Stomach (tissue), 9 donors: ENCODE results near the gene IGFALS. TPM values are rescaled to one million over a fixed set of nuclear protein-coding genes. Genes with fewer than 3 reads are reported as not detected.

Source experiments
- DNase-seq, 2 donors: peaks; one replicate each; pipeline versions ENCODE4 v3.0.0 to v3.0.0-alpha.2; 2013 to 2019
- H3K27ac ChIP-seq, 5 donors: fragments of 200-600 bp in 4 of 5; sonication (generic) in 4 of 5; one replicate each; pipeline ENCODE4 v1.5.1; 2013 to 2019; ENCODE audit warnings: mild to moderate bottlenecking in 1 of 5, moderate library complexity in 1 of 5
- H3K27me3 ChIP-seq, 3 donors: fragments of 200-600 bp; sonication (generic); one replicate each; pipeline ENCODE4 v1.5.1; 2017 to 2019; ENCODE audit warnings: mixed run types in 1 of 3
- H3K36me3 ChIP-seq, 4 donors: fragments of 200-600 bp; sonication (generic); 1 replicate in 3 of 4; 2 replicates in 1 of 4; pipeline ENCODE4 v1.5.1; 2016 to 2019
- H3K4me1 ChIP-seq, 4 donors: fragments of 200-600 bp; sonication (generic); one replicate each; pipeline ENCODE4 v1.5.1; 2016 to 2019
- H3K4me3 ChIP-seq, 4 donors: fragments of 200-600 bp; sonication (generic) in 3 of 4; one replicate each; pipeline ENCODE4 v1.5.1; 2016 to 2019; ENCODE audit warnings: mild to moderate bottlenecking in 1 of 4
- H3K9me3 ChIP-seq, 4 donors: fragments of 200-600 bp; sonication (generic); one replicate each; pipeline ENCODE4 v1.5.1; 2016 to 2019
- CTCF ChIP-seq, 7 experiments: fragments of 450-650 bp in 4 of 7; fragments of 200-600 bp in 3 of 7; sonication (generic) in 3 of 7; IDR thresholded peaks; one replicate each; pipeline ENCODE4 v1.5.1; 2016 to 2019; ENCODE audit warnings: antibody characterized with exemption in 7 of 7, control low read depth in 2 of 7, mild to moderate bottlenecking in 1 of 7
- EP300 ChIP-seq: sonication (generic); formaldehyde crosslinking; IDR thresholded peaks from one replicate; pipeline ENCODE4 v1.6.1; 2017; ENCODE audit warnings: antibody characterized with exemption
- POLR2A ChIP-seq, 4 donors: fragments of 450-650 bp; IDR thresholded peaks; one replicate each; pipeline ENCODE4 v1.6.1; 2016; ENCODE audit warnings: antibody characterized with exemption in 4 of 4, control low read depth in 2 of 4, mild to moderate bottlenecking in 1 of 4, moderate library complexity in 1 of 4
- POLR2AphosphoS5 ChIP-seq, 3 donors: sonication (generic); formaldehyde crosslinking; IDR thresholded peaks; one replicate each; pipeline ENCODE4 v1.6.1; 2016; ENCODE audit warnings: antibody characterized with exemption in 3 of 3
- WGBS, 5 donors: extraction: QIAGEN DNeasy Blood & Tissue Kit in 3 of 5; methylation state at CpG; one replicate each; pipeline versions ENCODE4 v1.1.5 to v1.1.7; 2013 to 2018; 5-methylcytosine and 5-hydroxymethylcytosine counted together
- intact Hi-C: fragments of 100-400 bp; cut with DNase I; formaldehyde crosslinking; loops from one replicate; pipeline ENCODE4 v1.15.1; 2023; ENCODE audit warnings: low total_unique reads
- polyA plus RNA-seq, 3 donors: library from polyadenylated mRNA; stranded (reverse); fragments of 200-250 nt; gene quantifications; one replicate each; pipeline ENCODE4 v1.2.3, GENCODE V29; 2013
- total RNA-seq, 5 donors: library from RNA; depleted of rRNA; stranded (reverse); fragments of >200 nt; gene quantifications; one replicate each; pipeline versions ENCODE4 v1.1.0 to v1.2.3, GENCODE V29; 2014 to 2016
- donor health status: healthy with polysubstance abuse.
- donor health status: Bipolar disorder and iron deficiency.
- donor health status: healthy.

IGFALS gene
- total and polyA plus RNA-seq, 8 donors: 2.4 to 24.6 (median 7.1) TPM; not detected in 1

- Histone ChIP-seq H3K9me3 (no peaks in the 10 kb centered on the region), H3K4me1 (peaks cover 23 to 49% (median 44%) of the 10 kb centered on the region in 4 donors), H3K27me3 (no peaks in the 10 kb centered on the region), H3K27ac (no peak overlapping the region), H3K36me3 (peaks cover 17 to 78% (median 75%) of the 10 kb centered on the region in 4 donors), H3K4me3 (no peak overlapping the region)
- WGBS, 5 donors: 88 to 90% (median 89%) methylated on average over 34 to 38 of the region's 38 CpGs
- TF ChIP-seq POLR2A (IDR thresholded peaks at IDR 0.05): no peak
- TF ChIP-seq POLR2AphosphoS5 (IDR thresholded peaks at IDR 0.05): no peak
- no peak for TF ChIP-seq EP300
- no peak for TF ChIP-seq CTCF (IDR thresholded peaks at IDR 0.05)
- intact Hi-C loops: no loop called here
- peak in 1 of 2 donors; percentile 2 for DNase-seq
Observed at GRCh38 chr16:1788095-1788707, 5.3 kb downstream of the IGFALS start.

DNA sequence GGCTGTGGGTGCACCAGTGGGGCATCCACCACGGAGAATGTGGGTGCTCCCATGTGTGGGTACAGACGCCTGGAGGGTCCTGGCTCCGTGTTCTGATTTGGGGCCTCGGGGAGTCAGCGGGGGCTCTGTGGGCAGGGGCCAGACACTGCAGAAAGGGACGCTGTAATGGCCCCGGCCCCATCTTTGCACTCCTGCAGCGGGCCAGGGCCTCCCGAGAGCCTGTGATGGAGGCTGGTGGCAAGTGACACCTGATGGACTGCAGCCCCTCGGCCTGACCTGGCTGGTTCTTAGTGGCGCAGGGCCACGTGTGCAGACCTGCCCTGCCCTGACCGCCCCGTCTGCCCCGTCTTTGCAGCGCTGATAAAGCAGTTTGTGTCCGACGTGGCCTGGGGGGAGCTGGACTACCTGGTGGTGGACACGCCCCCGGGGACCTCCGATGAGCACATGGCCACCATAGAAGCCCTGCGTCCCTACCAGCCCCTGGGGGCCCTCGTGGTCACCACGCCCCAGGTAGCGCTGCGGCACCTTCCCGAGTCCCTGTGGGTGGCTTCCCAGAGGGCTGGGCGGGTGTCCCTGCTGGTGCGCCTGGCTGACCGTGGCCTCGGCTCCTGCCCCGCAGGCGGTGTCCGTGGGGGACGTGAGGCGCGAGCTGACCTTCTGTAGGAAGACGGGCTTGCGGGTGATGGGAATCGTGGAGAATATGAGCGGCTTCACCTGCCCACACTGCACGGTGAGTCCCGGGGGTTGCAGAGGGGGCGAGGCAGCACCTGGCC lies 6.0 kb downstream of the IGFALS start:
- Histone ChIP-seq H3K9me3 (no peaks in the 10 kb centered on the region), H3K4me1 (peaks cover 23 to 42% (median 38%) of the 10 kb centered on the region in 4 donors), H3K36me3 (peaks cover 17 to 75% (median 73%) of the 10 kb centered on the region in 4 donors), H3K4me3 (no peak overlapping the region), H3K27ac (no peak overlapping the region), H3K27me3 (no peaks in the 10 kb centered on the region)
- intact Hi-C loops: no loop called here
- peak in 1 of 2 donors; percentile 3 for DNase-seq
- TF ChIP-seq POLR2AphosphoS5 (IDR thresholded peaks at IDR 0.05) (no peak), CTCF (IDR thresholded peaks at IDR 0.05) (no peak), POLR2A (IDR thresholded peaks at IDR 0.05) (no peak), EP300 (no peak)
- 85 to 92% (median 89%) methylated on average over 28 to 44 of the region's 44 CpGs for WGBS, 5 donors

GRCh38 chr16:1787056-1787321 lies 6.5 kb downstream of the IGFALS start:
- intact Hi-C loops: no loop called here
- peaks cover 17 to 70% (median 69%) of the 10 kb centered on the region in 4 donors for H3K36me3 ChIP-seq
- 80 to 94% (median 88%) methylated on average over 3 to 6 of the region's 6 CpGs for WGBS, 5 donors

More at GRCh38 chr16:1787056-1787321, 6.5 kb downstream of the IGFALS start:
- Histone ChIP-seq H3K4me3 (no peak overlapping the region), H3K27me3 (no peaks in the 10 kb centered on the region), H3K9me3 (no peaks in the 10 kb centered on the region), H3K4me1 (peaks cover 23 to 39% (median 36%) of the 10 kb centered on the region in 4 donors), H3K27ac (no peak overlapping the region)
- DNase-seq: peak in 1 of 2 donors; percentile 0
- TF ChIP-seq POLR2A (IDR thresholded peaks at IDR 0.05): no peak
- TF ChIP-seq POLR2AphosphoS5 (IDR thresholded peaks at IDR 0.05): no peak
- TF ChIP-seq CTCF (IDR thresholded peaks at IDR 0.05): no peak
- no peak for TF ChIP-seq EP300
